ENCODE measurements around the gene UBE2H. TPM values are rescaled to one million over a fixed set of nuclear protein-coding genes. Genes with fewer than 3 reads are reported as not detected.

Gene UBE2H
- total RNA-seq, 1 experiment from 2014 or later, result 58.0 TPM

DNA sequence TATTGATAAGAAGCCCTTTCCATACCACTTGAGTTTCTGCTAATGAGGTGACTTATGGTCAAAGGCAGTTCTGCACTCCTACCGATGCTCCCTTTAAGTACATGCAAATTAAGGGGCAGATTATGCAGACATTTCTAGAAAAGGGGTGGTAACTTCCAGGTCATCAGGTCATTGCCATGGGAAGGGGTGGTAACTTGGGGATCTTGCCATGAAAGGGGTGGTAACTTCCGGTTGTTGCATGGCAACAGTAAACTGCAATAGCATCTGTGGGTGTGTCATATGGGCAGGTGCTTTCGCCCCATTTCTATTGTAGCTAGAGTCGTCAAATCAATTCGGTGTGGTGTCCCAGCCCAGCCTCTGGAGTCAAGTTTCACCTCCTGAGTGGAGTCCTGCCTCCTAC is 150.9 kb downstream of the UBE2H start:
- BruUV-seq (replicated peaks), result no TSS peak
- Histone ChIP-seq H3K36me3 (ENCODE audit: control insufficient read depth, insufficient read depth, low read length) (no peaks in the 10 kb centered on the region), H3K27ac (ENCODE audit: low read length) (no peak overlapping the region), H3K4me1 (ENCODE audit: control insufficient read depth, insufficient read depth, low read length) (no peaks in the 10 kb centered on the region), H3K4me3 (ENCODE audit: low read depth in 2 of 2, low read length in 2 of 2) (no peak overlapping the region), H3K27me3 (ENCODE audit: control insufficient read depth, insufficient read depth, low read length) (no peaks in the 10 kb centered on the region), H3K9me3 (ENCODE audit: control insufficient read depth, insufficient read depth, low read depth, low read length) (no peaks in the 10 kb centered on the region)
- ChIA-PET POLR2A (no interaction called here), CTCF (no interaction called here)
- in situ Hi-C loops (cut with HindIII; ENCODE audit: low pct_unique_long_range_greater_than_20kb, low sequenced_read_pairs), result no loop called here
- intact Hi-C loops (cut with micrococcal nuclease; ENCODE audit: unreplicated experiment), result no loop called here
- DNase-seq (ENCODE audit: low read depth, low spot score), result no peak
- no peak for ATAC-seq
- TF ChIP-seq, protein P1, sequence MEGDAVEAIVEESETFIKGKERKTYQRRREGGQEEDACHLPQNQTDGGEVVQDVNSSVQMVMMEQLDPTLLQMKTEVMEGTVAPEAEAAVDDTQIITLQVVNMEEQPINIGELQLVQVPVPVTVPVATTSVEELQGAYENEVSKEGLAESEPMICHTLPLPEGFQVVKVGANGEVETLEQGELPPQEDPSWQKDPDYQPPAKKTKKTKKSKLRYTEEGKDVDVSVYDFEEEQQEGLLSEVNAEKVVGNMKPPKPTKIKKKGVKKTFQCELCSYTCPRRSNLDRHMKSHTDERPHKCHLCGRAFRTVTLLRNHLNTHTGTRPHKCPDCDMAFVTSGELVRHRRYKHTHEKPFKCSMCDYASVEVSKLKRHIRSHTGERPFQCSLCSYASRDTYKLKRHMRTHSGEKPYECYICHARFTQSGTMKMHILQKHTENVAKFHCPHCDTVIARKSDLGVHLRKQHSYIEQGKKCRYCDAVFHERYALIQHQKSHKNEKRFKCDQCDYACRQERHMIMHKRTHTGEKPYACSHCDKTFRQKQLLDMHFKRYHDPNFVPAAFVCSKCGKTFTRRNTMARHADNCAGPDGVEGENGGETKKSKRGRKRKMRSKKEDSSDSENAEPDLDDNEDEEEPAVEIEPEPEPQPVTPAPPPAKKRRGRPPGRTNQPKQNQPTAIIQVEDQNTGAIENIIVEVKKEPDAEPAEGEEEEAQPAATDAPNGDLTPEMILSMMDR (IDR thresholded peaks at IDR 0.05), result no peak
- no peak for TF ChIP-seq TCF7L2 (IDR thresholded peaks at IDR 0.05; ENCODE audit: low read depth, low read length)
- TF ChIP-seq SIN3A (IDR thresholded peaks at IDR 0.05; ENCODE audit: borderline replicate concordance, insufficient read depth, low read depth, low read length), result no peak
- TF ChIP-seq POLR2AphosphoS5 (IDR thresholded peaks at IDR 0.05; ENCODE audit: low read depth, low read length), result no peak
- TF ChIP-seq, protein P2, sequence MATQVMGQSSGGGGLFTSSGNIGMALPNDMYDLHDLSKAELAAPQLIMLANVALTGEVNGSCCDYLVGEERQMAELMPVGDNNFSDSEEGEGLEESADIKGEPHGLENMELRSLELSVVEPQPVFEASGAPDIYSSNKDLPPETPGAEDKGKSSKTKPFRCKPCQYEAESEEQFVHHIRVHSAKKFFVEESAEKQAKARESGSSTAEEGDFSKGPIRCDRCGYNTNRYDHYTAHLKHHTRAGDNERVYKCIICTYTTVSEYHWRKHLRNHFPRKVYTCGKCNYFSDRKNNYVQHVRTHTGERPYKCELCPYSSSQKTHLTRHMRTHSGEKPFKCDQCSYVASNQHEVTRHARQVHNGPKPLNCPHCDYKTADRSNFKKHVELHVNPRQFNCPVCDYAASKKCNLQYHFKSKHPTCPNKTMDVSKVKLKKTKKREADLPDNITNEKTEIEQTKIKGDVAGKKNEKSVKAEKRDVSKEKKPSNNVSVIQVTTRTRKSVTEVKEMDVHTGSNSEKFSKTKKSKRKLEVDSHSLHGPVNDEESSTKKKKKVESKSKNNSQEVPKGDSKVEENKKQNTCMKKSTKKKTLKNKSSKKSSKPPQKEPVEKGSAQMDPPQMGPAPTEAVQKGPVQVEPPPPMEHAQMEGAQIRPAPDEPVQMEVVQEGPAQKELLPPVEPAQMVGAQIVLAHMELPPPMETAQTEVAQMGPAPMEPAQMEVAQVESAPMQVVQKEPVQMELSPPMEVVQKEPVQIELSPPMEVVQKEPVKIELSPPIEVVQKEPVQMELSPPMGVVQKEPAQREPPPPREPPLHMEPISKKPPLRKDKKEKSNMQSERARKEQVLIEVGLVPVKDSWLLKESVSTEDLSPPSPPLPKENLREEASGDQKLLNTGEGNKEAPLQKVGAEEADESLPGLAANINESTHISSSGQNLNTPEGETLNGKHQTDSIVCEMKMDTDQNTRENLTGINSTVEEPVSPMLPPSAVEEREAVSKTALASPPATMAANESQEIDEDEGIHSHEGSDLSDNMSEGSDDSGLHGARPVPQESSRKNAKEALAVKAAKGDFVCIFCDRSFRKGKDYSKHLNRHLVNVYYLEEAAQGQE (IDR thresholded peaks at IDR 0.05; ENCODE audit: insufficient read depth in 1 of 2, low read depth in 2 of 2, low read length in 1 of 2), result no peak

DNA sequence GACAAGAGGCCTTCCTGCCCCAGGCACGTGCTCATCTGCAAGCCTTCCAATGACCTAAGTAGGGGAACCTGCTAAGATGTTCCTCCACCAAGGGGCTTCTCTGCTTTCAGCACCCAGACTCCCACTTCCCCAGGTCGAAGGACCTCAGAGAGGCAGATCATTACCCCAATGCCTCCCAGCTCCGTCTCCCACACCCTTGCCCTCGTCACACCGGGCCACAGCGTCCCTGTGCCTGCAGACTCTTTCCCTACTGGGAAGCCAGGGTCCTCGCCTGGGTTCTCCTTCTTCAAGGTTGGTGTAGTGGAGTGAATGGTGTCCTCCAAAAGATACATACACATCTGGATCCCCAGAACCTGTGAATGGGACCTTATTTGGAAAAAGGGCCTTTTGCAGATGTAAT is 151.9 kb downstream of the UBE2H start:
- no peak for DNase-seq (ENCODE audit: low read depth, low spot score)
- Histone ChIP-seq H3K4me3 (ENCODE audit: low read depth in 2 of 2, low read length in 2 of 2) (no peak overlapping the region), H3K9me3 (ENCODE audit: control insufficient read depth, insufficient read depth, low read depth, low read length) (no peaks in the 10 kb centered on the region), H3K4me1 (ENCODE audit: control insufficient read depth, insufficient read depth, low read length) (no peaks in the 10 kb centered on the region), H3K36me3 (ENCODE audit: control insufficient read depth, insufficient read depth, low read length) (no peaks in the 10 kb centered on the region), H3K27ac (ENCODE audit: low read length) (no peak overlapping the region), H3K27me3 (ENCODE audit: control insufficient read depth, insufficient read depth, low read length) (no peaks in the 10 kb centered on the region)
- ChIA-PET CTCF (no interaction called here), POLR2A (no interaction called here)
- TF ChIP-seq, protein P1 (IDR thresholded peaks at IDR 0.05), result no peak
- no peak for TF ChIP-seq TCF7L2 (IDR thresholded peaks at IDR 0.05; ENCODE audit: low read depth, low read length)
- no peak for TF ChIP-seq SIN3A (IDR thresholded peaks at IDR 0.05; ENCODE audit: borderline replicate concordance, insufficient read depth, low read depth, low read length)
- TF ChIP-seq, protein P2 (IDR thresholded peaks at IDR 0.05; ENCODE audit: insufficient read depth in 1 of 2, low read depth in 2 of 2, low read length in 1 of 2), result no peak
- TF ChIP-seq POLR2AphosphoS5 (IDR thresholded peaks at IDR 0.05; ENCODE audit: low read depth, low read length), result no peak
- in situ Hi-C loops (cut with HindIII; ENCODE audit: low pct_unique_long_range_greater_than_20kb, low sequenced_read_pairs), result no loop called here
- ATAC-seq, result no peak
- BruUV-seq (replicated peaks), result no TSS peak
- intact Hi-C loops (cut with micrococcal nuclease; ENCODE audit: unreplicated experiment), result no loop called here

Data from Panc1 (cell line).